SK-N-SH treated with all-trans-retinoic acid at 6 μM for 48 hours (cell line): ENCODE measurements around the gene BCAT1.

ENCODE experiments used
- ARNTL ChIP-seq: fragments of 450-650 bp; formaldehyde crosslinking; IDR thresholded peaks from 2 replicates; pipeline ENCODE4 v1.5.0; 2020; ENCODE audit warnings: low read depth, mild to moderate bottlenecking, moderate library complexity, borderline replicate concordance
- ESRRG ChIP-seq: fragments of 250-450 bp; sonication (Bioruptor Pico); IDR thresholded peaks from 2 replicates; pipeline ENCODE4 v1.6.1; 2021; ENCODE audit warnings: mild to moderate bottlenecking
- GLIS3 ChIP-seq: fragments of 250-450 bp; sonication (Bioruptor Pico); IDR thresholded peaks from 2 replicates; pipeline ENCODE4 v1.5.0; 2020; ENCODE audit warnings: mild to moderate bottlenecking, moderate library complexity
- ISL1 ChIP-seq: fragments of 250-450 bp; sonication (Bioruptor Pico); IDR thresholded peaks from 2 replicates; pipeline ENCODE4 v2.1.2; 2022; ENCODE audit warnings: mild to moderate bottlenecking, moderate library complexity
- OSR1 ChIP-seq: fragments of 250-450 bp; sonication (Bioruptor Pico); IDR thresholded peaks from 2 replicates; pipeline ENCODE4 v1.8.0; 2022; ENCODE audit warnings: moderate library complexity, mild to moderate bottlenecking, inconsistent platforms
- SNAI2 ChIP-seq: fragments of 250-450 bp; sonication (Bioruptor Pico); IDR thresholded peaks from 2 replicates; pipeline ENCODE4 v1.5.0; 2020; ENCODE audit warnings: mild to moderate bottlenecking, moderate library complexity
- ZFP3 ChIP-seq: fragments of 250-450 bp; sonication (Bioruptor Pico); IDR thresholded peaks from 2 replicates; pipeline ENCODE4 v1.5.0; 2020; ENCODE audit warnings: mild to moderate bottlenecking, moderate library complexity
- ZFP30 ChIP-seq: fragments of 450-650 bp; formaldehyde crosslinking; IDR thresholded peaks from 2 replicates; pipeline ENCODE4 v1.5.0; 2022; ENCODE audit warnings: mild to moderate bottlenecking, moderate library complexity
- ZNF565 ChIP-seq: fragments of 450-650 bp; formaldehyde crosslinking; conservative IDR thresholded peaks from 2 replicates; pipeline ENCODE4 v1.5.0; 2020; ENCODE audit warnings: low read depth, mild to moderate bottlenecking, moderate library complexity
- ZNF70 ChIP-seq: fragments of 450-650 bp; formaldehyde crosslinking; IDR thresholded peaks from 2 replicates; pipeline ENCODE4 v1.5.0; 2020; ENCODE audit warnings: mild to moderate bottlenecking, moderate library complexity
- TF ChIP-seq, protein P1 (sequence below): fragments of 250-450 bp; sonication (Bioruptor Pico); IDR thresholded peaks from 2 replicates; pipeline ENCODE4 v1.8.0; 2021; ENCODE audit warnings: low read depth, mild to moderate bottlenecking, moderate library complexity, borderline replicate concordance
- TF ChIP-seq, protein P2 (sequence below): fragments of 250-450 bp; sonication (Bioruptor Pico); IDR thresholded peaks from 2 replicates; pipeline ENCODE4 v1.5.1; 2020; ENCODE audit warnings: low read depth, mild to moderate bottlenecking, moderate library complexity
- TF ChIP-seq, protein P3 (sequence below): fragments of 250-450 bp; sonication (Bioruptor Pico); IDR thresholded peaks from 2 replicates; pipeline ENCODE4 v1.8.0; 2020; ENCODE audit warnings: mild to moderate bottlenecking, moderate library complexity, borderline replicate concordance
- TF ChIP-seq, protein P4 (sequence below): fragments of 250-450 bp; sonication (Bioruptor Pico); IDR thresholded peaks from 2 replicates; pipeline ENCODE4 v1.5.0; 2020; ENCODE audit warnings: mild to moderate bottlenecking, moderate library complexity

DNA sequence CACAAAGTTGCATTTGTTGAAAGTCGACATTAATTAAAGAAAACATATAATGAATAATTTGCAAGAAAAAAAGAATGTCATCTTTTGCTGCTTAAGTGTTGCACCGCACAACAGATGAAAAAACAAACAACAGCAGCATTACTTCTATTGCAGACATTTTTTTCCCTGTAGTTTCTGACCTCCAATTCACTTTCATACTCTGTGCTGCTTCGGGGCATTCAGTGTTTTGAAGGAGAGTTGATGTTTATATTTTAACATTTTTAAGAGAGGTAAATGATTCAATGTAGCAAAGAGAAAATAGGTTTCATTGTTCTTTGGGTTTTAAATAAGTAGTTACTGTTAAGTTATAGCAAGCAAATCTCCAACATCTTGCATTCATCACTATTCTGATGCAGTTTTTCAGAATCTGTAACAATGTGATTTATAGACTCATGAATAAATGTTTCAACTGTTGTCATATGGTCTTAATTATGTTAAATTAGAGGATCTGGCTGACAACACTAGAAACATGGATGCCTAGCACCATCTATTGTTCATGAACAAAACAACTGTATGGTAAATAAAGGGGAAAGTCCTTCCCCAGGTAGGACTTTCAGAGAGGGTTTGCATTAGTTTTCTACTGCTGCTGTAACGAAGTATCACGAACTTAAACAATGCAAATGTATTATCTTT is 168.1 kb downstream of the BCAT1 start:
- TF ChIP-seq ISL1 (CRISPR knock-in tag) (no peak), ESRRG (CRISPR knock-in tag) (no peak), ZNF565 (CRISPR knock-in tag) (no peak), GLIS3 (CRISPR knock-in tag) (no peak), ZFP30 (CRISPR knock-in tag) (no peak), ARNTL (CRISPR knock-in tag) (no peak), OSR1 (CRISPR knock-in tag) (no peak), ZNF70 (CRISPR knock-in tag) (no peak), SNAI2 (CRISPR knock-in tag) (no peak), ZFP3 (no peak)
- TF ChIP-seq, protein P1, sequence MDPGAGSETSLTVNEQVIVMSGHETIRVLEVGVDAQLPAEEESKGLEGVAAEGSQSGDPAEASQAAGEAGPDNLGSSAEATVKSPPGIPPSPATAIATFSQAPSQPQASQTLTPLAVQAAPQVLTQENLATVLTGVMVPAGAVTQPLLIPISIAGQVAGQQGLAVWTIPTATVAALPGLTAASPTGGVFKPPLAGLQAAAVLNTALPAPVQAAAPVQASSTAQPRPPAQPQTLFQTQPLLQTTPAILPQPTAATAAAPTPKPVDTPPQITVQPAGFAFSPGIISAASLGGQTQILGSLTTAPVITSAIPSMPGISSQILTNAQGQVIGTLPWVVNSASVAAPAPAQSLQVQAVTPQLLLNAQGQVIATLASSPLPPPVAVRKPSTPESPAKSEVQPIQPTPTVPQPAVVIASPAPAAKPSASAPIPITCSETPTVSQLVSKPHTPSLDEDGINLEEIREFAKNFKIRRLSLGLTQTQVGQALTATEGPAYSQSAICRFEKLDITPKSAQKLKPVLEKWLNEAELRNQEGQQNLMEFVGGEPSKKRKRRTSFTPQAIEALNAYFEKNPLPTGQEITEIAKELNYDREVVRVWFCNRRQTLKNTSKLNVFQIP (CRISPR knock-in tag), result no peak
- TF ChIP-seq, protein P2, sequence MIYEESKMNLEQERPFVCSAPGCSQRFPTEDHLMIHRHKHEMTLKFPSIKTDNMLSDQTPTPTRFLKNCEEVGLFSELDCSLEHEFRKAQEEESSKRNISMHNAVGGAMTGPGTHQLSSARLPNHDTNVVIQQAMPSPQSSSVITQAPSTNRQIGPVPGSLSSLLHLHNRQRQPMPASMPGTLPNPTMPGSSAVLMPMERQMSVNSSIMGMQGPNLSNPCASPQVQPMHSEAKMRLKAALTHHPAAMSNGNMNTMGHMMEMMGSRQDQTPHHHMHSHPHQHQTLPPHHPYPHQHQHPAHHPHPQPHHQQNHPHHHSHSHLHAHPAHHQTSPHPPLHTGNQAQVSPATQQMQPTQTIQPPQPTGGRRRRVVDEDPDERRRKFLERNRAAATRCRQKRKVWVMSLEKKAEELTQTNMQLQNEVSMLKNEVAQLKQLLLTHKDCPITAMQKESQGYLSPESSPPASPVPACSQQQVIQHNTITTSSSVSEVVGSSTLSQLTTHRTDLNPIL (CRISPR knock-in tag), result no peak
- TF ChIP-seq, protein P3, sequence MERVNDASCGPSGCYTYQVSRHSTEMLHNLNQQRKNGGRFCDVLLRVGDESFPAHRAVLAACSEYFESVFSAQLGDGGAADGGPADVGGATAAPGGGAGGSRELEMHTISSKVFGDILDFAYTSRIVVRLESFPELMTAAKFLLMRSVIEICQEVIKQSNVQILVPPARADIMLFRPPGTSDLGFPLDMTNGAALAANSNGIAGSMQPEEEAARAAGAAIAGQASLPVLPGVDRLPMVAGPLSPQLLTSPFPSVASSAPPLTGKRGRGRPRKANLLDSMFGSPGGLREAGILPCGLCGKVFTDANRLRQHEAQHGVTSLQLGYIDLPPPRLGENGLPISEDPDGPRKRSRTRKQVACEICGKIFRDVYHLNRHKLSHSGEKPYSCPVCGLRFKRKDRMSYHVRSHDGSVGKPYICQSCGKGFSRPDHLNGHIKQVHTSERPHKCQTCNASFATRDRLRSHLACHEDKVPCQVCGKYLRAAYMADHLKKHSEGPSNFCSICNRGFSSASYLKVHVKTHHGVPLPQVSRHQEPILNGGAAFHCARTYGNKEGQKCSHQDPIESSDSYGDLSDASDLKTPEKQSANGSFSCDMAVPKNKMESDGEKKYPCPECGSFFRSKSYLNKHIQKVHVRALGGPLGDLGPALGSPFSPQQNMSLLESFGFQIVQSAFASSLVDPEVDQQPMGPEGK (CRISPR knock-in tag), result no peak
- TF ChIP-seq, protein P4, sequence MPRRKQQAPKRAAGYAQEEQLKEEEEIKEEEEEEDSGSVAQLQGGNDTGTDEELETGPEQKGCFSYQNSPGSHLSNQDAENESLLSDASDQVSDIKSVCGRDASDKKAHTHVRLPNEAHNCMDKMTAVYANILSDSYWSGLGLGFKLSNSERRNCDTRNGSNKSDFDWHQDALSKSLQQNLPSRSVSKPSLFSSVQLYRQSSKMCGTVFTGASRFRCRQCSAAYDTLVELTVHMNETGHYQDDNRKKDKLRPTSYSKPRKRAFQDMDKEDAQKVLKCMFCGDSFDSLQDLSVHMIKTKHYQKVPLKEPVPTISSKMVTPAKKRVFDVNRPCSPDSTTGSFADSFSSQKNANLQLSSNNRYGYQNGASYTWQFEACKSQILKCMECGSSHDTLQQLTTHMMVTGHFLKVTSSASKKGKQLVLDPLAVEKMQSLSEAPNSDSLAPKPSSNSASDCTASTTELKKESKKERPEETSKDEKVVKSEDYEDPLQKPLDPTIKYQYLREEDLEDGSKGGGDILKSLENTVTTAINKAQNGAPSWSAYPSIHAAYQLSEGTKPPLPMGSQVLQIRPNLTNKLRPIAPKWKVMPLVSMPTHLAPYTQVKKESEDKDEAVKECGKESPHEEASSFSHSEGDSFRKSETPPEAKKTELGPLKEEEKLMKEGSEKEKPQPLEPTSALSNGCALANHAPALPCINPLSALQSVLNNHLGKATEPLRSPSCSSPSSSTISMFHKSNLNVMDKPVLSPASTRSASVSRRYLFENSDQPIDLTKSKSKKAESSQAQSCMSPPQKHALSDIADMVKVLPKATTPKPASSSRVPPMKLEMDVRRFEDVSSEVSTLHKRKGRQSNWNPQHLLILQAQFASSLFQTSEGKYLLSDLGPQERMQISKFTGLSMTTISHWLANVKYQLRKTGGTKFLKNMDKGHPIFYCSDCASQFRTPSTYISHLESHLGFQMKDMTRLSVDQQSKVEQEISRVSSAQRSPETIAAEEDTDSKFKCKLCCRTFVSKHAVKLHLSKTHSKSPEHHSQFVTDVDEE (CRISPR knock-in tag), result no peak
